Lung (tissue), 12 donors: ENCODE data around the gene TC2N. TPM values are rescaled to one million over a fixed set of nuclear protein-coding genes. Genes with fewer than 3 reads are reported as not detected.

Experiments used
- ATAC-seq: fragments of 200-7000 bp; cut with Tn5 transposase; one replicate; pipeline ENCODE4 v1.9.1; 2020; ENCODE audit warnings: moderate number of reproducible peaks; ENCODE audit not compliant: insufficient read depth, low FRiP score
- DNase-seq, 3 donors: peaks; one replicate each; pipeline ENCODE4 v3.0.0-alpha.2; 2013 to 2017
- H3K27ac ChIP-seq, 2 donors: one replicate each; pipeline ENCODE4 v1.5.1; 2013; ENCODE audit warnings: mild to moderate bottlenecking in 2 of 2, moderate library complexity in 2 of 2, control low read depth in 1 of 2, inconsistent platforms in 1 of 2, low read depth in 1 of 2, low read length in 1 of 2
- H3K27me3 ChIP-seq, 3 donors: one replicate each; pipeline ENCODE4 v1.5.1; 2013; ENCODE audit warnings: low read length in 2 of 3; ENCODE audit not compliant: control insufficient read depth in 3 of 3, insufficient read depth in 3 of 3
- H3K36me3 ChIP-seq, 4 donors: one replicate each; pipeline ENCODE4 v1.5.1; 2013; ENCODE audit warnings: low read length in 4 of 4, mild to moderate bottlenecking in 1 of 4, moderate library complexity in 1 of 4; ENCODE audit not compliant: control insufficient read depth in 4 of 4, insufficient read depth in 4 of 4
- H3K4me1 ChIP-seq, 5 donors: one replicate each; pipeline ENCODE4 v1.5.1; 2013; ENCODE audit warnings: low read length in 5 of 5, mild to moderate bottlenecking in 2 of 5, moderate library complexity in 1 of 5; ENCODE audit not compliant: control insufficient read depth in 5 of 5, insufficient read depth in 5 of 5
- H3K4me3 ChIP-seq: one replicate; pipeline ENCODE4 v1.5.1; 2013; ENCODE audit warnings: mild to moderate bottlenecking, control low read depth, moderate library complexity
- H3K9ac ChIP-seq, 2 donors: one replicate each; pipeline ENCODE4 v1.5.1; 2013; ENCODE audit warnings: low read length in 2 of 2, control low read depth in 1 of 2; ENCODE audit not compliant: insufficient read depth in 1 of 2
- H3K9me3 ChIP-seq, 4 donors: one replicate each; pipeline ENCODE4 v1.5.1; 2013; ENCODE audit warnings: low read length in 3 of 4, mild to moderate bottlenecking in 1 of 4, moderate library complexity in 1 of 4; ENCODE audit not compliant: control insufficient read depth in 4 of 4, insufficient read depth in 3 of 4
- WGBS, 2 donors: extraction: QIAGEN DNeasy Blood & Tissue Kit; methylation state at CpG; one replicate each; pipeline ENCODE4 v1.1.7; 2013; 5-methylcytosine and 5-hydroxymethylcytosine counted together
- polyA plus RNA-seq, 2 donors: library from polyadenylated mRNA; stranded (reverse); fragments of 200-250 nt; gene quantifications; one replicate each; pipeline ENCODE4 v1.2.1, GENCODE V29; 2013
- total RNA-seq, 2 donors: library from RNA; depleted of rRNA in 1 of 2; stranded (reverse); fragments of >200 nt in 1 of 2; gene quantifications; one replicate each; pipeline ENCODE4 v1.2.1, GENCODE V29; 2014 to 2021
- TF ChIP-seq, protein P1 (sequence below): IDR thresholded peaks from 2 replicates; pipeline ENCODE4 v1.5.1; 2012; ENCODE audit warnings: mild to moderate bottlenecking; ENCODE audit errors: control extremely low read depth, extremely low read depth
- donor health status: control.
- donor health status: control.
- donor health status: Bipolar disorder and iron deficiency.
- donor health status: healthy.
- donor health status: DM: yes; HTN: yes; CAD: no.

TC2N gene
- total and polyA plus RNA-seq, 4 donors, result 20.4 to 128 (median 43.9) TPM

DNA sequence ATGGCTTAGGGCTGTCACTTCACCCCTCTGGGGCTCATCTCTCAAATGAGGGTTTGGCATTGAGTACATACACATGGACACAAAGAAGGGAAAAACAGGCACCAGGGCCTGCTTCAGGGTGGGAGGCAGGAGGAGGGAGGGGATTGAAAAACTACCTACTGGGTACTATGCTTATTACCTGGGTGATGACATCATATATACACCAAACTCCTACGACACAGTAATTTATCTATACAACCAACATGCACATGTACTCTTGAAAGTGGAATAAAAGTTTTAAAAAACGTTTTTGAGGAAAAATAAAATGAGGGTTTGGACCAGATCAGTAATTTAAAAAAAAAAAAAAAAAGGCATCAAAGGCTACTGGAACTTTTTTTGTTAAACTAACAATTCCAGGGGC lies 3.6 kb upstream of the TC2N start:
- H3K36me3 ChIP-seq, result peaks cover 0 to 26% (median 11%) of the 10 kb centered on the region in 4 donors
- H3K4me3 ChIP-seq, result no peak overlapping the region
- peaks cover 2 to 20% (median 6%) of the 10 kb centered on the region in 5 donors for H3K4me1 ChIP-seq
- peaks cover 0 to 4% (median 0%) of the 10 kb centered on the region in 4 donors for H3K9me3 ChIP-seq
- H3K9ac ChIP-seq, result no peak overlapping the region
- TF ChIP-seq, protein P1, sequence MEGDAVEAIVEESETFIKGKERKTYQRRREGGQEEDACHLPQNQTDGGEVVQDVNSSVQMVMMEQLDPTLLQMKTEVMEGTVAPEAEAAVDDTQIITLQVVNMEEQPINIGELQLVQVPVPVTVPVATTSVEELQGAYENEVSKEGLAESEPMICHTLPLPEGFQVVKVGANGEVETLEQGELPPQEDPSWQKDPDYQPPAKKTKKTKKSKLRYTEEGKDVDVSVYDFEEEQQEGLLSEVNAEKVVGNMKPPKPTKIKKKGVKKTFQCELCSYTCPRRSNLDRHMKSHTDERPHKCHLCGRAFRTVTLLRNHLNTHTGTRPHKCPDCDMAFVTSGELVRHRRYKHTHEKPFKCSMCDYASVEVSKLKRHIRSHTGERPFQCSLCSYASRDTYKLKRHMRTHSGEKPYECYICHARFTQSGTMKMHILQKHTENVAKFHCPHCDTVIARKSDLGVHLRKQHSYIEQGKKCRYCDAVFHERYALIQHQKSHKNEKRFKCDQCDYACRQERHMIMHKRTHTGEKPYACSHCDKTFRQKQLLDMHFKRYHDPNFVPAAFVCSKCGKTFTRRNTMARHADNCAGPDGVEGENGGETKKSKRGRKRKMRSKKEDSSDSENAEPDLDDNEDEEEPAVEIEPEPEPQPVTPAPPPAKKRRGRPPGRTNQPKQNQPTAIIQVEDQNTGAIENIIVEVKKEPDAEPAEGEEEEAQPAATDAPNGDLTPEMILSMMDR, result no peak
- DNase-seq, result no peak
- H3K27me3 ChIP-seq, result no peaks in the 10 kb centered on the region
- peak overlapping the region in 1 of 2 donors; percentile 76 for H3K27ac ChIP-seq
- no peak for ATAC-seq
- 56 to 77% methylated on average over 2 of the region's 2 CpGs for whole genome bisulfite sequencing, 2 donors

DNA sequence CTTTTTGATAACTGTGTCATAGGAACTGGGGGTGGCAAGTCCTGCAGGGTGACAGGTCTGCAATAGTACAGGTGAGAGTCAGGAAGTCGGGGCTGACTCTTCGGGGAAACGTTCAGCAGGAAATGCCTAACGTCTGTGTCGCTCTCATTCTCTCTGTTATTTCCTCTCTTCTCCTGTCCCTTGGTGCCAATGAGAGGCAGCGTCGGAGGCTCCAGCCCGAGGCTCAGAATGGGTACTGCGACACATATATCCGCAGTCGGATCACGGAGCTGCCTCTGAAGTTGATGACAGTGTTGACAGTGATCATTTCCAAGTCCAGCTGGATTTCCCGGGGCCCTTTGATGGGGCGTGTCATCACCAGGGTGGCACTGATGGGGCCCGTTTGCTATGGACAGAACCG lies 2.7 kb upstream of the TC2N start:
- Histone ChIP-seq H3K9me3 (peaks cover 0 to 4% (median 0%) of the 10 kb centered on the region in 4 donors), H3K27me3 (no peaks in the 10 kb centered on the region), H3K4me1 (peaks cover 2 to 20% (median 6%) of the 10 kb centered on the region in 5 donors), H3K4me3 (no peak overlapping the region), H3K9ac (no peak overlapping the region), H3K36me3 (peaks cover 0 to 21% (median 10%) of the 10 kb centered on the region in 4 donors), H3K27ac (peak overlapping the region in 1 of 2 donors; percentile 76)
- WGBS, 2 donors, result 44 to 49% methylated on average over 16 of the region's 16 CpGs
- ATAC-seq, result no peak
- DNase-seq, result no peak
- TF ChIP-seq, protein P1, result no peak

DNA sequence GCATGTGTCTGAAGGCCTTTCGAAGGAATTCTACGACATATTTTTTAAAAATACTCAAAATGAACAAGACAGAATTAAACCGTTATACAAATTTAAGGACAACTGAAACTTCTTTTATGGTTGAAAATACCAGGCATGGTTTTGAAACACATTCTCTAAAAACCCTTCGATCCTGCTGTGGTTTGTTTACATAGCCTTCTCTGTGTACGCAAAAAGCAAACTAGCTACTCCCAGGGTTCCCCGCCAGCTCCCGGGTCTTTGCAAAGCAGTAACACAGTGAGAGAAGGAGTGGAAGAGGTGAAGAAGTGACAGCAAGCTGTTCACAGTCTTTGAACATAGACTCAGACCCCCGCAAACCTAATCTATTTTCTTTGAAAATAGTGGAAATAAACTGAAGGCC lies 2.2 kb upstream of the TC2N start:
- Histone ChIP-seq H3K27ac (no peak overlapping the region), H3K4me1 (peaks cover 2 to 20% (median 6%) of the 10 kb centered on the region in 5 donors), H3K36me3 (peaks cover 0 to 21% (median 10%) of the 10 kb centered on the region in 4 donors), H3K9me3 (peaks cover 0 to 4% (median 0%) of the 10 kb centered on the region in 4 donors), H3K27me3 (no peaks in the 10 kb centered on the region), H3K4me3 (no peak overlapping the region), H3K9ac (no peak overlapping the region)
- 66 to 79% methylated on average over 8 of the region's 8 CpGs for WGBS, 2 donors
- DNase-seq, result no peak
- ATAC-seq, result no peak
- TF ChIP-seq, protein P1, result no peak
